Measurements from ENCODE around the gene TREML4. TPM values are rescaled to one million over a fixed set of nuclear protein-coding genes. Genes with fewer than 3 reads are reported as not detected.

Gene TREML4
- total RNA-seq, 1 donor from 2014 or later, result not detected

DNA sequence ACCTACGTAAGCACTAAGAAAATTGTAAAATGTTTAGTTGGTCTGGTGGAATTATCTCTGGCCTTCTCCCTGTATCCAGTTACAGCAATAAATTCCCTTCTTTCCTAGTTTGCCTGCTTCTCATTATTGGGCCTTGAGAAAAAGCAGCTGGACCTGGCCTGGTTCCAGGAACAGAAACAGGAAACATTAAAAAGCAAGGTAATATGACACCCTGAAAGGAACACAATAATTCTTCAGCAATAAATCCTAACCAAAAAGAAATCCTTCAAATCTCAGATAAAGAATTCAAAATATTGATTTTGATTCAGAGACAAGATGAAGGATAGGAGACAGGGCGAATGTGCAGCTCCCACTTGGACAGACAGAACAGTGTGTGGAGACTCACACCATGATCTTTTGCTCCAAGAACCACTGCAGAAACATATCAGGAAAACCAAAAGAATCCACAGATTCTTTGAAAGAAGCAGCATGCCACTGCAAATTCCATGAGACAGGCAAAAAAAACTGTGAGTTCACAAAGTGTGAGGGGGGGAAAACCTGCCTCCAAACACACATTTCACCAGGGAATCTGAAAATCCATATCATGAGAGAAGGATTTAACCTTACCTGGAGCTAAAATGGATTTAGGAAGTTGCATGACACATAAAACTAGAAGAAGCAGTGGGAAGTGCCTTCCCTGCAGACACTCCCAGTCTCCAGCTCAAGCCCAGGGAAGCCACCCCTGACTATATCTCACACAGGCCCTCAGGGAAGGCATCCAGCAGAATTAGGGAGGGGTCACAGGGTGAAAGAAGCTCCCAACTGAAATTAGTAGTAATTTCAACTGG is 29.4 kb downstream of the TREML4 start:
- intact Hi-C loops (cut with DNase I), result no loop called here
- H3K27ac ChIP-seq, result no peak overlapping the region
- H3K4me3 ChIP-seq, result no peak overlapping the region
- no peaks in the 10 kb centered on the region for H3K4me1 ChIP-seq
- no peak for DNase-seq (ENCODE audit: extremely low spot score in 2 of 2)
- TF ChIP-seq POLR2A (IDR thresholded peaks at IDR 0.05) (no peak), POLR2AphosphoS5 (IDR thresholded peaks at IDR 0.05; ENCODE audit: insufficient read depth in 1 of 2, low read depth in 1 of 2) (no peak)
- H3K36me3 ChIP-seq, result no peaks in the 10 kb centered on the region
- no peaks in the 10 kb centered on the region for H3K27me3 ChIP-seq
- no peaks in the 10 kb centered on the region for H3K9me3 ChIP-seq

DNA sequence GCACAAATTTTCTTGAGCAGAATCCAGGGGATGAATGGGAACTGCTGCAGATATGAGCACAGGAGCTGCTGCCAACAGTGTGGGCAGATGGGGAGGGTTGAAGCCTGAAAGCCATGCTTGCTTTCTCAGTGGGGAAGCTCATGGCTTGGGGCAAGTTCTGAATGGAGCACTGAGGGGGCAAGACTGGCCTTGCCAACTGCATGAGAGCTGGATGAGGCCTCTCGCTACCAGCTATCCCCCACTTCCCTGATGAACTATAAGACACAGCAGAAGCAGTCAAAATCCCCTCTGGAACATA is 30.0 kb downstream of the TREML4 start:
- intact Hi-C loops (cut with DNase I), result no loop called here
- no peak for DNase-seq (ENCODE audit: extremely low spot score in 2 of 2)
- H3K4me1 ChIP-seq, result no peaks in the 10 kb centered on the region
- H3K36me3 ChIP-seq, result no peaks in the 10 kb centered on the region
- no peaks in the 10 kb centered on the region for H3K27me3 ChIP-seq
- TF ChIP-seq POLR2AphosphoS5 (IDR thresholded peaks at IDR 0.05; ENCODE audit: insufficient read depth in 1 of 2, low read depth in 1 of 2) (no peak), POLR2A (IDR thresholded peaks at IDR 0.05) (no peak)
- TF ChIP-seq, protein P1, sequence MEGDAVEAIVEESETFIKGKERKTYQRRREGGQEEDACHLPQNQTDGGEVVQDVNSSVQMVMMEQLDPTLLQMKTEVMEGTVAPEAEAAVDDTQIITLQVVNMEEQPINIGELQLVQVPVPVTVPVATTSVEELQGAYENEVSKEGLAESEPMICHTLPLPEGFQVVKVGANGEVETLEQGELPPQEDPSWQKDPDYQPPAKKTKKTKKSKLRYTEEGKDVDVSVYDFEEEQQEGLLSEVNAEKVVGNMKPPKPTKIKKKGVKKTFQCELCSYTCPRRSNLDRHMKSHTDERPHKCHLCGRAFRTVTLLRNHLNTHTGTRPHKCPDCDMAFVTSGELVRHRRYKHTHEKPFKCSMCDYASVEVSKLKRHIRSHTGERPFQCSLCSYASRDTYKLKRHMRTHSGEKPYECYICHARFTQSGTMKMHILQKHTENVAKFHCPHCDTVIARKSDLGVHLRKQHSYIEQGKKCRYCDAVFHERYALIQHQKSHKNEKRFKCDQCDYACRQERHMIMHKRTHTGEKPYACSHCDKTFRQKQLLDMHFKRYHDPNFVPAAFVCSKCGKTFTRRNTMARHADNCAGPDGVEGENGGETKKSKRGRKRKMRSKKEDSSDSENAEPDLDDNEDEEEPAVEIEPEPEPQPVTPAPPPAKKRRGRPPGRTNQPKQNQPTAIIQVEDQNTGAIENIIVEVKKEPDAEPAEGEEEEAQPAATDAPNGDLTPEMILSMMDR (IDR thresholded peaks at IDR 0.05), result no peak
- no peak overlapping the region for H3K4me3 ChIP-seq
- no peak overlapping the region for H3K27ac ChIP-seq
- H3K9me3 ChIP-seq, result no peaks in the 10 kb centered on the region

DNA sequence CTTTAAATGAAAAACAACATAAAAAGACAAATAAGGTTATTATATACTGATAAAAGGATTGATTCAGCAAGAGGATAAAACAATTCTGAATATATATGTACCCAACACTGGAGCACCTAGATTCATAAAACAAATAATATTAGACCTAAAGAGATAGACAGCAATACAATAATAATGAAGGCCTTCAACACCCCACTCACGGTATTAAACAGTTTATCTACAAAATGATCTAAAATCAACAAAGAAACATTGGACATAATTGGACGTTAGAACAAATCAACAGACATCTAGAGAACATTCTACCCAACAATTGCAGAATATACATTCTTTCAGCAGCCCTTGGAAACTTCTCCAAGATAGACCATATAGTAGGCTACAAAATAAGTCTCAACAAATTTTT is 34.3 kb downstream of the TREML4 start:
- Histone ChIP-seq H3K27me3 (no peaks in the 10 kb centered on the region), H3K9me3 (no peaks in the 10 kb centered on the region), H3K36me3 (no peaks in the 10 kb centered on the region), H3K27ac (no peak overlapping the region), H3K4me3 (no peak overlapping the region), H3K4me1 (no peaks in the 10 kb centered on the region)
- intact Hi-C loops (cut with DNase I), result no loop called here
- DNase-seq (ENCODE audit: extremely low spot score in 2 of 2), result no peak
- TF ChIP-seq POLR2A (IDR thresholded peaks at IDR 0.05) (no peak), POLR2AphosphoS5 (IDR thresholded peaks at IDR 0.05; ENCODE audit: insufficient read depth in 1 of 2, low read depth in 1 of 2) (no peak)
- TF ChIP-seq, protein P1 (IDR thresholded peaks at IDR 0.05), result no peak

DNA sequence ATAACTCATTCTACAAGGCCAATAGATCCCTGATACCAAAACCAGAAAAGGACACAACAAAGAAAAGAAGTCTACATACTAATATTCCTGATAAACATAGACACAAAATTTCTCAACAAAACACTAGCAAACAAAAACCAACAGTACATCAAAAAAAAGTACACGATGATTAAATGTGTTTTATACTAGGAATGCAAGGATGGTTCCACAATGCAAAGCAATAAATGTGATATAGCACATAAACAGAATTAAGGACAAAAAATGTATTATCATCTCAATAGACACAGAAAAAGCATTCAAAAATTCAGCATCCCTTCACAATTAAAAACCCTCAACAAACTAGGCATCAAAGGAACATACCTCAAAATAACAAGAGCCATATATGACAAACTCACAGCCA is 35.1 kb downstream of the TREML4 start:
- no peak for TF ChIP-seq POLR2AphosphoS5 (IDR thresholded peaks at IDR 0.05; ENCODE audit: insufficient read depth in 1 of 2, low read depth in 1 of 2)
- TF ChIP-seq, protein P1 (IDR thresholded peaks at IDR 0.05), result no peak
- no peak for TF ChIP-seq POLR2A (IDR thresholded peaks at IDR 0.05)
- DNase-seq (ENCODE audit: extremely low spot score in 2 of 2), result no peak
- H3K9me3 ChIP-seq, result no peaks in the 10 kb centered on the region
- no peaks in the 10 kb centered on the region for H3K36me3 ChIP-seq
- intact Hi-C loops (cut with DNase I), result no loop called here
- H3K4me3 ChIP-seq, result no peak overlapping the region
- H3K27me3 ChIP-seq, result no peaks in the 10 kb centered on the region
- H3K4me1 ChIP-seq, result no peaks in the 10 kb centered on the region
- H3K27ac ChIP-seq, result no peak overlapping the region

DNA sequence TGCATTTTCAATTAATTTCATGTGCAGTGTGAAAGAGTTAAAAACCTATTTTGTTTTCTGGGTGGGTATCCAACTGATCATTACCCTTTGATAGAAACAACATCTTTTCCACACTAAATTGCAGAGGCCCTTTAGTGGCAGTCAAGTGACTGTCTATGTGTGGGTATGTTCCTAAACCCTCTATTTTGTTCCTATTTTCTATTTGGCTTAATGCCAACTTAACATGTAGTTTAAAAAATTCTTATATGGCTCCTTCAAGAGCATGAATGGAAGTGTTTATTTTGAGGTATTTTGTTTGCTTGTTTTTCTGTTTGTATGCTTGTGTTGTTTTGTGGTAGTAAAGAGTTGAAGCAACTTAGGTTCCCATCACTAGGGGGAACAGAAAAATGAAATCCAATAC is 38.4 kb downstream of the TREML4 start:
- Histone ChIP-seq H3K36me3 (no peaks in the 10 kb centered on the region), H3K27me3 (no peaks in the 10 kb centered on the region), H3K4me3 (no peak overlapping the region), H3K9me3 (no peaks in the 10 kb centered on the region), H3K27ac (no peak overlapping the region), H3K4me1 (no peaks in the 10 kb centered on the region)
- TF ChIP-seq, protein P1 (IDR thresholded peaks at IDR 0.05), result no peak
- DNase-seq (ENCODE audit: extremely low spot score in 2 of 2), result no peak
- intact Hi-C loops (cut with DNase I), result no loop called here
